ENCODE results near the gene KBTBD7.

DNA sequence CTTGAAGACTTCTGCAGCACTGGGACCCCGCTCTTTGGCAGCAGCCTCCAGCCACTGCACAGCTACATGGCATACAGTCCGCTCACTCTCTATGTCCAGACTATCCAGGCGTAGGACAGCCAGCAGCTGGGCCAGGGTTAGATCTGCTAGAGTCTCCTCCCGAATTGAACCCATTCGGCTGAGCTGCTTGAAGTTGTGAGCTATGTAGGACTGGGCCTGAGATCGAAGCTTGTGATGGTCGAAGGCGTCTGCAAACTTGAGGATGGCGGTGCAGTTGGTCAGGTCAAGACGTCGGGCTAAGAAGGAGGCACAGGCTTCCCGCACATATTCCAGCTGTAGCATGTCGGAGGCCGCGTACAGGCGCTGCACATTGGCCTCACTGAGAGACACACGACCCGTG, 900 bp downstream of the KBTBD7 start:
- TF ChIP-seq POLR2A (IDR thresholded peaks at IDR 0.05; ENCODE audit: low read length): no peak
- TF ChIP-seq GATA1 (IDR thresholded peaks at IDR 0.05; ENCODE audit: low read depth, low read length): no peak

Data from erythroblast (primary cell).